HepG2 (cell line): ENCODE results near the gene C11orf24. TPM values are rescaled to one million over a fixed set of nuclear protein-coding genes. Genes with fewer than 3 reads are reported as not detected.

ENCODE experiments used
- CHD4 ChIP-seq: fragments of 200-600 bp; sonication (generic); IDR thresholded peaks from 2 replicates; pipeline ENCODE4 v1.7.0; 2017; ENCODE audit warnings: mild to moderate bottlenecking, low read length, borderline replicate concordance
- GATAD1 ChIP-seq: IDR thresholded peaks from 2 replicates; pipeline ENCODE4 v1.6.1; 2016; ENCODE audit warnings: missing genetic modification reagents, missing compliant biosample characterization
- GPN1 ChIP-seq: sonication (generic); formaldehyde crosslinking; IDR thresholded peaks from 2 replicates; pipeline ENCODE4 v1.5.1; 2020; ENCODE audit warnings: missing genetic modification reagents, borderline replicate concordance
- KLF13 ChIP-seq: sonication (generic); formaldehyde crosslinking; IDR thresholded peaks from 2 replicates; pipeline ENCODE4 v1.4.0; 2020; ENCODE audit warnings: mild to moderate bottlenecking, missing genetic modification reagents
- MATR3 ChIP-seq: sonication (generic); formaldehyde crosslinking; IDR thresholded peaks from 2 replicates; pipeline ENCODE4 v1.4.0; 2020; ENCODE audit warnings: missing genetic modification reagents
- NPAS2 ChIP-seq: sonication (generic); formaldehyde crosslinking; IDR thresholded peaks from 2 replicates; pipeline ENCODE4 v1.8.0; 2022; ENCODE audit warnings: mild to moderate bottlenecking, missing genetic modification reagents, borderline replicate concordance
- NR3C1 ChIP-seq: sonication (generic); formaldehyde crosslinking; IDR thresholded peaks from 2 replicates; pipeline ENCODE4 v1.4.0; 2020; ENCODE audit warnings: missing genetic modification reagents
- POLR2A ChIP-seq, 2 experiments: IDR thresholded peaks; 2 replicates each; pipeline ENCODE4 v1.6.1; 2011; ENCODE audit warnings: low read depth in 2 of 2, low read length in 2 of 2, mild to moderate bottlenecking in 1 of 2, moderate library complexity in 1 of 2; ENCODE audit not compliant: insufficient read depth in 1 of 2
- SKI ChIP-seq: fragments of 450-650 bp; IDR thresholded peaks from one replicate; pipeline ENCODE4 v1.6.1; 2018; ENCODE audit warnings: mild to moderate bottlenecking; ENCODE audit not compliant: partially characterized antibody
- SMARCC2 ChIP-seq: fragments of 450-650 bp; IDR thresholded peaks from 2 replicates; pipeline ENCODE4 v1.6.1; 2017; ENCODE audit warnings: antibody characterized with exemption, mild to moderate bottlenecking
- TCF12 ChIP-seq, 2 experiments: fragments of 450-650 bp in 1 of 2; sonication (generic) in 1 of 2; formaldehyde crosslinking in 1 of 2; IDR thresholded peaks; 2 replicates each; pipeline versions ENCODE4 v1.6.1 to v1.8.0; 2017 to 2022; ENCODE audit warnings: antibody characterized with exemption in 1 of 2, mild to moderate bottlenecking in 1 of 2, missing genetic modification reagents in 1 of 2, moderate library complexity in 1 of 2
- THAP7 ChIP-seq: sonication (generic); formaldehyde crosslinking; IDR thresholded peaks from 2 replicates; pipeline ENCODE4 v1.8.1; 2023; ENCODE audit warnings: mild to moderate bottlenecking, missing genetic modification reagents
- TRIM22 ChIP-seq: fragments of 450-650 bp; IDR thresholded peaks from 2 replicates; pipeline ENCODE4 v1.6.1; 2017
- ZFYVE20 ChIP-seq: sonication (generic); formaldehyde crosslinking; IDR thresholded peaks from 2 replicates; pipeline ENCODE4 v1.8.0; 2023; ENCODE audit warnings: low read depth, mild to moderate bottlenecking, moderate library complexity, missing genetic modification reagents, borderline replicate concordance
- ZNF224 ChIP-seq: sonication (generic); formaldehyde crosslinking; IDR thresholded peaks from 2 replicates; pipeline ENCODE4 v1.5.0; 2020; ENCODE audit warnings: mild to moderate bottlenecking, missing genetic modification reagents
- ZNF3 ChIP-seq: IDR thresholded peaks from 2 replicates; pipeline ENCODE4 v1.7.0; 2017; ENCODE audit warnings: inconsistent platforms
- ZNF441 ChIP-seq: sonication (generic); formaldehyde crosslinking; IDR thresholded peaks from 2 replicates; pipeline ENCODE4 v1.7.0; 2021; ENCODE audit warnings: missing genetic modification reagents, borderline replicate concordance
- ZNF468 ChIP-seq: sonication (generic); formaldehyde crosslinking; IDR thresholded peaks from 2 replicates; pipeline ENCODE4 v1.8.0; 2022; ENCODE audit warnings: mild to moderate bottlenecking, moderate library complexity, missing genetic modification reagents
- ZNF558 ChIP-seq: sonication (generic); formaldehyde crosslinking; IDR thresholded peaks from 2 replicates; pipeline ENCODE4 v1.9.0; 2022; ENCODE audit warnings: mild to moderate bottlenecking, missing genetic modification reagents, borderline replicate concordance
- ZNF569 ChIP-seq: sonication (generic); formaldehyde crosslinking; IDR thresholded peaks from 2 replicates; pipeline ENCODE4 v1.5.0; 2020; ENCODE audit warnings: mild to moderate bottlenecking, missing genetic modification reagents, moderate library complexity, borderline replicate concordance
- ZNF619 ChIP-seq: sonication (generic); formaldehyde crosslinking; IDR thresholded peaks from 2 replicates; pipeline ENCODE4 v1.4.0; 2020; ENCODE audit warnings: mild to moderate bottlenecking, missing genetic modification reagents
- ZNF660 ChIP-seq: sonication (generic); formaldehyde crosslinking; IDR thresholded peaks from 2 replicates; pipeline ENCODE4 v1.5.1; 2020; ENCODE audit warnings: mild to moderate bottlenecking, low read depth, missing genetic modification reagents, borderline replicate concordance
- ZNF709 ChIP-seq: sonication (generic); formaldehyde crosslinking; IDR thresholded peaks from 2 replicates; pipeline ENCODE4 v1.5.0; 2020; ENCODE audit warnings: mild to moderate bottlenecking, missing genetic modification reagents
- ZNF713 ChIP-seq: sonication (generic); formaldehyde crosslinking; IDR thresholded peaks from 2 replicates; pipeline ENCODE4 v1.4.0; 2020; ENCODE audit warnings: mild to moderate bottlenecking, missing genetic modification reagents
- ZNF75D ChIP-seq: sonication (generic); formaldehyde crosslinking; IDR thresholded peaks from 2 replicates; pipeline ENCODE4 v1.8.1; 2023; ENCODE audit warnings: missing genetic modification reagents, mild to moderate bottlenecking, borderline replicate concordance
- ZNF768 ChIP-seq: sonication (generic); formaldehyde crosslinking; IDR thresholded peaks from 2 replicates; pipeline ENCODE4 v1.4.0; 2020; ENCODE audit warnings: missing genetic modification reagents
- ZNF772 ChIP-seq: sonication (generic); formaldehyde crosslinking; IDR thresholded peaks from 2 replicates; pipeline ENCODE4 v1.5.0; 2020; ENCODE audit warnings: mild to moderate bottlenecking, missing genetic modification reagents
- ZNF777 ChIP-seq: sonication (generic); formaldehyde crosslinking; IDR thresholded peaks from 2 replicates; pipeline ENCODE4 v1.4.0; 2020; ENCODE audit warnings: missing genetic modification reagents
- ZNF816 ChIP-seq: sonication (generic); formaldehyde crosslinking; IDR thresholded peaks from 2 replicates; pipeline ENCODE4 v1.8.0; 2022; ENCODE audit warnings: missing genetic modification reagents, mild to moderate bottlenecking, borderline replicate concordance
- ZSCAN12 ChIP-seq: sonication (generic); formaldehyde crosslinking; IDR thresholded peaks from 2 replicates; pipeline ENCODE4 v1.9.0; 2021; ENCODE audit warnings: mild to moderate bottlenecking, missing genetic modification reagents
- polyA plus RNA-seq, 8 experiments: library from polyadenylated mRNA; depleted of rRNA in 3 of 8; stranded (reverse) in 7 of 8; unstranded in 1 of 8; fragments of >200 nt; fragmentation: Illumina TruSeq in 4 of 8; extraction: Trizol in 4 of 8; gene quantifications; 2 replicates each; pipeline versions ENCODE4 v1.2.1 to v1.2.3, GENCODE V29; 2011 to 2016; ENCODE audit warnings: low read depth in 4 of 8, missing spikeins in 1 of 8, mixed read lengths in 1 of 8; ENCODE audit not compliant: insufficient read depth in 1 of 8
- total RNA-seq, 5 experiments: library from RNA; depleted of rRNA; stranded (reverse); fragments of >200 nt; fragmentation: Illumina TruSeq; extraction: Trizol; gene quantifications; 2 replicates each; pipeline ENCODE4 v1.2.3, GENCODE V29; 2016; ENCODE audit warnings: low read depth in 1 of 5

C11orf24 gene
- total and polyA plus RNA-seq, 2 of the 13 experiments (the other 11 are each of a cell fraction or from before 2014, with no cell fraction given) = 52.9 to 55.5 TPM

DNA sequence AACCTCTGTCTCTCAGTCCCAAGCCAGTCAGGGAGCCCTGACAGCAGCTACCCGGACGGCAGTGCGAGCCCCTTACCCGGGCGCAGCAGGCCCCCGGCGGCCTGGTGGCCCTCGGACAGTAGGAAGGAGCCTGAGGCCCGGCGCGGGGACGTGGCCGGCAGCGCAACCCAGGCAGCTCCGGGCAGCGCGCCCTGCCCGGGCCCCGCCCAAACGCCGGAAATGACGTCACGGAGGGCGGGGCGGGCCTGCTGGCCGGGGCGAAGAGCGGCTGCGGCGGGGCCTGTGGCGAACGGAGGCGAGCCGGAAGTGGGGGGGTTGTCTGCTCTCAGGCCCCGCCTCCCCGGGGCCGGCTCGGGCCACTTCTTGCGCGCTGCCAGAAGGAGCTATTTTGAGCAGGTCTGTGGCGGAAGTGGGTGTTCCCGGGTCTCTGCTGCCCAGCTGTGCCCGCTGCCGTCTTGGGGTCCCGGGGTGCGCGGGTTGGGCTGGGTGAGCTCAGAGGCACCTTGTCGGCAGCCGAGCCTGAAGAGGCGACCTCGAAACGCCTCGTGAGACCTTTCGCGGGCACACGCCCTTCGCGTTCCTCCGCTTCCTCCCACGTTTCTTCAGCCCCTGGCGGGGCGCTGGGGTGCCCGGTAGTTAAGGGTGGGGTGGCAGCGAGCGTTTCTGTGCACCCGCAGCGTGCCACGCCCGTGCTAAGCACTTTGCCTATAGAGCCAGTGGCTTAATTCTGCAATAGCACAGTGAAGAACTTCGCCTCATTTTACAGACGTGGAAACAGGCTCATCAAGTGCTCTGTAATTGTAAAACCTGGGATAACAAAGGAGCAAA is at the start of gene C11orf24 (continued):
- TF ChIP-seq ZNF660 (CRISPR knock-in tag) (0 out of 2 replicates have a peak, but pooled peaks have one; percentile 53), ZNF441 (CRISPR knock-in tag) (peak; percentile 48; the same call in 1 of the 2 replicates), ZSCAN12 (CRISPR knock-in tag) (no peak), ZNF224 (no peak), ZNF816 (peak; percentile 90; the same call in 1 of the 2 replicates), POLR2A (IDR thresholded peaks at IDR 0.05; ENCODE audit: insufficient read depth in 1 of 2, low read depth in 2 of 2, low read length in 2 of 2) (peak; percentile 57 to 96; a peak in 3 of 4 replicates), ZNF709 (CRISPR knock-in tag) (peak; percentile 74), ZNF468 (peak; percentile 89), NPAS2 (no peak), SMARCC2 (no peak), ZNF713 (CRISPR knock-in tag) (no peak), ZNF772 (0 out of 2 replicates have a peak, but pooled peaks have one; percentile 50), GPN1 (CRISPR knock-in tag) (no peak; the same call in 1 of the 2 replicates), TRIM22 (no peak), ZNF569 (CRISPR knock-in tag) (no peak), TCF12 (IDR thresholded peaks at IDR 0.05) (no peak), TCF12 (CRISPR knock-in tag; IDR thresholded peaks at IDR 0.05) (peak; percentile 45; the same call in 1 of the 2 replicates), GATAD1 (peak; percentile 75), ZNF768 (CRISPR knock-in tag) (no peak), CHD4 (no peak), ZFYVE20 (CRISPR knock-in tag) (no peak; the same call in 1 of the 2 replicates), ZNF3 (CRISPR knock-in tag) (no peak), MATR3 (CRISPR knock-in tag) (no peak), ZNF75D (no peak), ZNF777 (peak; percentile 63), ZNF558 (CRISPR knock-in tag) (peak; percentile 63; the same call in 1 of the 2 replicates), NR3C1 (CRISPR knock-in tag) (no peak), KLF13 (CRISPR knock-in tag) (no peak; the same call in 1 of the 2 replicates), THAP7 (CRISPR knock-in tag) (no peak), SKI (peak; percentile 53), ZNF619 (no peak)
